Upper lobe of right lung (tissue), 1 donor: ENCODE results near the gene PLCH2. TPM values are rescaled to one million over a fixed set of nuclear protein-coding genes. Genes with fewer than 3 reads are reported as not detected.

Source experiments
- ATAC-seq: fragments of 200-7000 bp; cut with Tn5 transposase; one replicate; pipeline ENCODE4 v1.9.1; 2020; ENCODE audit warnings: mild to moderate bottlenecking, moderate library complexity
- DNase-seq: peaks from one replicate; pipeline ENCODE4 v3.0.0-alpha.2; 2020
- H3K27ac ChIP-seq: fragments of 200-600 bp; one replicate; pipeline ENCODE4 v1.8.0; 2022
- H3K27me3 ChIP-seq: fragments of 200-600 bp; one replicate; pipeline ENCODE4 v1.8.0; 2022; ENCODE audit warnings: mild to moderate bottlenecking
- H3K36me3 ChIP-seq: fragments of 200-600 bp; one replicate; pipeline ENCODE4 v1.8.0; 2022
- H3K4me1 ChIP-seq: fragments of 200-600 bp; one replicate; pipeline ENCODE4 v1.8.0; 2022
- H3K4me3 ChIP-seq: fragments of 200-600 bp; one replicate; pipeline ENCODE4 v1.8.0; 2022; ENCODE audit warnings: mild to moderate bottlenecking
- H3K9me3 ChIP-seq: fragments of 200-600 bp; one replicate; pipeline ENCODE4 v1.8.0; 2022
- intact Hi-C: fragments of 100-400 bp; cut with DNase I; formaldehyde crosslinking; loops from one replicate; pipeline ENCODE4 v1.11.0; 2022
- long read RNA-seq: library from polyadenylated mRNA; unstranded; transcript quantifications from one replicate; pipeline ENCODE4 v2.0.0, GENCODE V29; 2021
- total RNA-seq: library from RNA; stranded (reverse); fragmentation: NEBNext Ultra II Directional; extraction: Animal tissue kit (Norgen Biotek cat#: 25700); gene quantifications from one replicate; pipeline ENCODE4 v1.2.1, GENCODE V29; 2021
- TF ChIP-seq, protein P1 (sequence below): fragments of 200-600 bp; IDR thresholded peaks from one replicate; pipeline ENCODE4 v1.8.0; 2022; ENCODE audit warnings: antibody characterized with exemption
- donor health status: DM: no; HTN: yes; CAD: no; lungs with severe emphysema.

The PLCH2 gene, protein sequence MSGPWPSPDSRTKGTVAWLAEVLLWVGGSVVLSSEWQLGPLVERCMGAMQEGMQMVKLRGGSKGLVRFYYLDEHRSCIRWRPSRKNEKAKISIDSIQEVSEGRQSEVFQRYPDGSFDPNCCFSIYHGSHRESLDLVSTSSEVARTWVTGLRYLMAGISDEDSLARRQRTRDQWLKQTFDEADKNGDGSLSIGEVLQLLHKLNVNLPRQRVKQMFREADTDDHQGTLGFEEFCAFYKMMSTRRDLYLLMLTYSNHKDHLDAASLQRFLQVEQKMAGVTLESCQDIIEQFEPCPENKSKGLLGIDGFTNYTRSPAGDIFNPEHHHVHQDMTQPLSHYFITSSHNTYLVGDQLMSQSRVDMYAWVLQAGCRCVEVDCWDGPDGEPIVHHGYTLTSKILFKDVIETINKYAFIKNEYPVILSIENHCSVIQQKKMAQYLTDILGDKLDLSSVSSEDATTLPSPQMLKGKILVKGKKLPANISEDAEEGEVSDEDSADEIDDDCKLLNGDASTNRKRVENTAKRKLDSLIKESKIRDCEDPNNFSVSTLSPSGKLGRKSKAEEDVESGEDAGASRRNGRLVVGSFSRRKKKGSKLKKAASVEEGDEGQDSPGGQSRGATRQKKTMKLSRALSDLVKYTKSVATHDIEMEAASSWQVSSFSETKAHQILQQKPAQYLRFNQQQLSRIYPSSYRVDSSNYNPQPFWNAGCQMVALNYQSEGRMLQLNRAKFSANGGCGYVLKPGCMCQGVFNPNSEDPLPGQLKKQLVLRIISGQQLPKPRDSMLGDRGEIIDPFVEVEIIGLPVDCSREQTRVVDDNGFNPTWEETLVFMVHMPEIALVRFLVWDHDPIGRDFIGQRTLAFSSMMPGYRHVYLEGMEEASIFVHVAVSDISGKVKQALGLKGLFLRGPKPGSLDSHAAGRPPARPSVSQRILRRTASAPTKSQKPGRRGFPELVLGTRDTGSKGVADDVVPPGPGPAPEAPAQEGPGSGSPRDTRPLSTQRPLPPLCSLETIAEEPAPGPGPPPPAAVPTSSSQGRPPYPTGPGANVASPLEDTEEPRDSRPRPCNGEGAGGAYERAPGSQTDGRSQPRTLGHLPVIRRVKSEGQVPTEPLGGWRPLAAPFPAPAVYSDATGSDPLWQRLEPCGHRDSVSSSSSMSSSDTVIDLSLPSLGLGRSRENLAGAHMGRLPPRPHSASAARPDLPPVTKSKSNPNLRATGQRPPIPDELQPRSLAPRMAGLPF (N-terminal part only)
- 2.4 TPM for total RNA-seq
- long read RNA-seq, partial matches to known transcripts: 0 of 1 reads
- long read RNA-seq, other reads (novel, unspliced or antisense): 1 of 1 reads

DNA sequence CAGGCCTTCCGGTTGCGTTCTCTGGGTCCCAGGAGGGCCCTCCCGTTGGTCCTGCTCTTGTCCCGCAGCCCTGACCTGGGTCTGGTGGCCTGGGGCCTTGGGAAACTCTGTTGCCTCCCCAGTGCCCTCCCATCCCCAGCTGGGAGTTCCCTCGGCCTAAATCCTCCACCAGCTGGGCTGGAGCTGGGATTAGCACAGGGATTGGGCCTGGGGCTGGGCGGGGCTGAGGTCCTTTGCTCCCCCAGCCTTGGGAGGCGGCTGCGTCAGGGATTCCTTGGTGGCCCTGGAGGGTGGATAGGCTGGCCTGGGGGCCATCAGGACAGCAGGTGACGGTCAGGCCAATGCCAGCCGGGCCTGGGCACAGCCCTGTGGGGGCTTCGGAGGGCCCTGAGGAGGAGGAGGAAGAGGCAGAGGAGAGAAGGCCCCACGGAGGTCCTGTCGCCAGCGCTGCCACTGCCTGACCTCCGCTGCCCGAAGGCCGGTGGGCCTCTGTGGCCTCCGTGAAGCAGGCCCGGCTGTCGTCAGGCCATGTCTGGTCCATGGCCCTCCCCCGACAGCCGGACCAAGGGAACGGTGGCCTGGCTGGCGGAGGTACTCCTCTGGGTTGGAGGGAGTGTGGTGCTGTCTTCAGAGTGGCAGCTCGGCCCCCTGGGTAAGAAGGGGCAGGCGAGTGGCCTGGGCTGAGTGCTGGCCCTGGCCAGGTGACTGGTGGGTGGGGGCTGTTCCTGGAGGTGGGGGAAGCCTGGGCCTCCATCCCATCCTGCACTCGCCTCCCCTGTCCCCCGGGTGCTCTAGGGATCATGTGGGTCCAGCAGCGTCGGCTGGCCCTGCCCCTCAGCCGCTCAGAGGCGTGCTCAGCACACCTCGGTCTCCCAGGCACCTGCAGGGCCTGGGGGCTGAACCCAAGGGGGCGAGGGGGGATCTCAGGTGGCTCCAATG lies at the start of gene PLCH2:
Gene PLCH2 (plus strand): TSS at position 229 of the 939 bp plus-strand sequence. CDS start 300 bp downstream, at position 529.
- Histone ChIP-seq H3K27ac (no peak within 1 kb of the TSS), H3K27me3 (peaks cover 5% of the 10 kb centered on the region), H3K4me3 (no peak within 1 kb of the TSS), H3K9me3 (no peaks in the 10 kb centered on the region), H3K36me3 (no peaks in the 10 kb centered on the region), H3K4me1 (no peaks in the 10 kb centered on the region)
- ATAC-seq: no peak
- TF ChIP-seq, protein P1, sequence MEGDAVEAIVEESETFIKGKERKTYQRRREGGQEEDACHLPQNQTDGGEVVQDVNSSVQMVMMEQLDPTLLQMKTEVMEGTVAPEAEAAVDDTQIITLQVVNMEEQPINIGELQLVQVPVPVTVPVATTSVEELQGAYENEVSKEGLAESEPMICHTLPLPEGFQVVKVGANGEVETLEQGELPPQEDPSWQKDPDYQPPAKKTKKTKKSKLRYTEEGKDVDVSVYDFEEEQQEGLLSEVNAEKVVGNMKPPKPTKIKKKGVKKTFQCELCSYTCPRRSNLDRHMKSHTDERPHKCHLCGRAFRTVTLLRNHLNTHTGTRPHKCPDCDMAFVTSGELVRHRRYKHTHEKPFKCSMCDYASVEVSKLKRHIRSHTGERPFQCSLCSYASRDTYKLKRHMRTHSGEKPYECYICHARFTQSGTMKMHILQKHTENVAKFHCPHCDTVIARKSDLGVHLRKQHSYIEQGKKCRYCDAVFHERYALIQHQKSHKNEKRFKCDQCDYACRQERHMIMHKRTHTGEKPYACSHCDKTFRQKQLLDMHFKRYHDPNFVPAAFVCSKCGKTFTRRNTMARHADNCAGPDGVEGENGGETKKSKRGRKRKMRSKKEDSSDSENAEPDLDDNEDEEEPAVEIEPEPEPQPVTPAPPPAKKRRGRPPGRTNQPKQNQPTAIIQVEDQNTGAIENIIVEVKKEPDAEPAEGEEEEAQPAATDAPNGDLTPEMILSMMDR: no peak
- intact Hi-C loops: no loop called here
- no peak for DNase-seq

DNA sequence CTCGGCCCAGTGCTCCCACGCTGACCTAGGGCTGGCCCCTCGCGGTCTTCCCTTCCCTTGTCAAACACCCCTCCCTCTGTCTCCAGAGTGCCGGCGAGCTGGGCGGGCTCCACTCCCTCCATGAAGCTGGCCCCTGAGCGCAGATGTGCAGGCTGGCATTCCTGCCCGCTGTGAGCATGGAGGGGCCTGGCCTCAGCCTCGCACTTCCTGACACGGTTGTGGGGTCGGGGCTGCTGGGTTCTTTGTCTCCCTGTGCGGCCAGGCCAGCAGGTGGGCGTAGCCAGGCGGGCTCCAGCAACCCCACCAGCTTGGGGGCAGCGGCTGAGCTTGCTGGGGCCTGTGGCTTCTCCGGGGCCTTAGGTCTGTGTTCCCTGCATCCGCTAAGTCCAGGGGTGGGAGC lies 49.5 kb upstream of the PLCH2 start:
- ATAC-seq (no peak), DNase-seq (no peak)
- Histone ChIP-seq H3K4me1 (no peaks in the 10 kb centered on the region), H3K9me3 (no peaks in the 10 kb centered on the region), H3K4me3 (no peak overlapping the region), H3K27ac (no peak overlapping the region), H3K36me3 (no peaks in the 10 kb centered on the region), H3K27me3 (peaks cover 12% of the 10 kb centered on the region)
- TF ChIP-seq, protein P1: no peak
- intact Hi-C loops: no loop called here

DNA sequence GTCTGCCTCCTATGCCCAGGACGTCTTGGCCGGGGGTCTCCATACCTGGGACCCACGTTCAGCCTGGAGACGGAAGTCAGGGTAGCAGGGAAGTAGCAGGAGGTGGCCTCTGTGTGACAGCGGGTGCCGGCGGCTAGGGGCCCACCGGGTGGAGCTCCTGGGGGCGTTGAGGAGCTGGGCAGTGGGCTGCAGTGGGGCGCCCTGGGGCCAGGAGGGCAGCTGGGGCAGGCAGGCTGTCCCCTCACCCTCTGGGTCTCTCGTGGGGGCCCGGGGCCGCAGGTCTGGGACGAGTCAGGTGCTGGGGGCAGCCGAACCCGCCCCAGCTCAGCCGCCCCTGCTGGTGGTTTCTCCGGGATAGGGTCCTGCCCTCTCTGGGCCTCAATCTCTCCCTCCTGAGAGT lies 49.0 kb upstream of the PLCH2 start:
- no peak for ATAC-seq
- H3K9me3 ChIP-seq: no peaks in the 10 kb centered on the region
- no peaks in the 10 kb centered on the region for H3K36me3 ChIP-seq
- peaks cover 12% of the 10 kb centered on the region for H3K27me3 ChIP-seq
- H3K4me3 ChIP-seq: no peak overlapping the region
- intact Hi-C loops: no loop called here
- TF ChIP-seq, protein P1: no peak
- DNase-seq: no peak
- H3K4me1 ChIP-seq: no peaks in the 10 kb centered on the region
- no peak overlapping the region for H3K27ac ChIP-seq

DNA sequence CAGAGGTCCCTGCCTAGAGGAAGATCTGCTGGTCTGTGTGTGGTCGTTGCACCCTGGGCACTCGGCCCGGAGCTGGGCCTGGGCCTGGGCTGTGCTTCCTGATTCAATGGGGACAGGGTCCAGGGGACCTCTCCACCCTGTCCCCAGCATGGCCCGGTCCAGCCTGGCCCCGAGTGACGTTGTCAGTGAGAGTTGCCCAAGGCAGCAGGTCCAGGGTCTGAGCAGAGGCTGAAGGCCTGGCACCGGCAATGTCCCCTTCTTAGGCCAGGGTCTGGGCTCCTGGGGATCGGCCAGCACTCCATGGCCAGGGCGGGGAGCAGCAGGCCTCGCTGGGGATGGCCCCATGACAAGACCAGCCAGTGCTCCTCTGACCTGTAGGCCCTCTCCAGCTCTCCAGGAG lies 48.1 kb upstream of the PLCH2 start:
- no peaks in the 10 kb centered on the region for H3K4me1 ChIP-seq
- intact Hi-C loops: no loop called here
- peaks cover 12% of the 10 kb centered on the region for H3K27me3 ChIP-seq
- no peak overlapping the region for H3K4me3 ChIP-seq
- TF ChIP-seq, protein P1: no peak
- no peaks in the 10 kb centered on the region for H3K36me3 ChIP-seq
- no peak for ATAC-seq
- no peaks in the 10 kb centered on the region for H3K9me3 ChIP-seq
- no peak for DNase-seq
- H3K27ac ChIP-seq: no peak overlapping the region
